Activated T-cell treated with anti-CD3 and anti-CD28 coated beads for 1 hour (primary cell): Measurements from ENCODE around the gene DLX6.

Source experiments
- DNase-seq: peaks from one replicate; pipeline ENCODE4 v3.0.0-alpha.2; 2020; ENCODE audit warnings: low read depth

Gene DLX6

DNA sequence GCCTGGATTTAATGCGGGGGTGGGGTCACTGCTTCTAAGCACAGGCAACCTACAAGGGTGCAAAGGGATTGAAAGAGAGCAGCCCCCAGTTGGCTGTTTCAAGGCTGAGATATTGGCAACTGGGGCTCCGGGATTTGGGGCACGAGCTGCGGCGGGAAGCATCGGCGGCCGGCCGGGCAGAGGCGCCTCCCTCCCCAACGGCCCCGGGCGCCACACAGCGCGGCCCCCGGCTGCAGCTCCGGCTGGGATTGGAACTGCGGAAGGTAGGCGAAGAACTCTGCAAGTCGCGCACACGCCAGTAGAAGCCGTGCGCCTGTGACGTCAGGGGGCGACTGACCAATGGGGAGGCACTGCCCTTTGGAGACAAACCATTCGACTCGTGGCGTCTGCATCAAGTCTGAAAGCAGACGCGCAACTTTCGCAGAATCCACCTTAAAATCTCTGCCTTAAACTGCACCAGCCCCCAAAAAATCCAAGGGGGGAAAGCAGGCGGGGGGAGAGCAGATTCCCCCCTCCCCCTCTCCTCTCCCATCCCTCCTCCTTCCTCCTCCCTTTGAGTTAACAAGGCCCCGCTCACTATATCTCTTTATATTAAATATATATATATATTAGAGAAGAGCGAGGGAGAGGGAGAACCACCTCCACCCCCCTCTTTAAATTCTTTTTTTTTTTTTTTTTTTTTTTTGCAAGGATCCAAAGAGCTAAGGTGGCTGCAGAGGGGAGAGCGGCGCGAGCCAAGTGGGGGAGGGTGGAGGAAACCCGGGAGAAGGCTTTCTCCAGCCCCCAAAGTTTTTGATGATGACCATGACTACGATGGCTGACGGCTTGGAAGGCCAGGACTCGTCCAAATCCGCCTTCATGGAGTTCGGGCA, at the start of gene DLX6:
Gene DLX6 (plus strand): TSS at position 371 of the 872 bp plus-strand sequence. CDS start 425 bp downstream, at position 796.
- DNase-seq = no peak

DNA sequence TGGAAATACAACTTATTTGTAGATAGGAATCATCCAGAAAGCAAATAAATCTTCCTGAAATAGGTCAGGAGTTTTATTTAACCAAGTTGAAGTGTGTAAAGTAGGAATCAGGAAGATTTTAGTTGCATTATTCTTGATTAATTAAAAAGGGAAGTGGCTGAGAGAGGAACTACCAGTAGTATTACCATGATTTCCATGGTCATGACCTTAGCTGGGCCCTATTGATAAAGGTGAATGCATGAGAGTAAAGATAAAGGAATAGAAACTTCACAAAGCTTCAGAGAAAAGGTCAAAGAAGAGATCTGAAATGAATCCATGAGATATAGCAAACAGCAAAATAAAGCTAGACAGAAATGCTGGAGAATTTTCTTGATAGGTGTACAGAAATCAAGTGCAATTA, 46.2 kb upstream of the DLX6 start:
- no peak for DNase-seq

DNA sequence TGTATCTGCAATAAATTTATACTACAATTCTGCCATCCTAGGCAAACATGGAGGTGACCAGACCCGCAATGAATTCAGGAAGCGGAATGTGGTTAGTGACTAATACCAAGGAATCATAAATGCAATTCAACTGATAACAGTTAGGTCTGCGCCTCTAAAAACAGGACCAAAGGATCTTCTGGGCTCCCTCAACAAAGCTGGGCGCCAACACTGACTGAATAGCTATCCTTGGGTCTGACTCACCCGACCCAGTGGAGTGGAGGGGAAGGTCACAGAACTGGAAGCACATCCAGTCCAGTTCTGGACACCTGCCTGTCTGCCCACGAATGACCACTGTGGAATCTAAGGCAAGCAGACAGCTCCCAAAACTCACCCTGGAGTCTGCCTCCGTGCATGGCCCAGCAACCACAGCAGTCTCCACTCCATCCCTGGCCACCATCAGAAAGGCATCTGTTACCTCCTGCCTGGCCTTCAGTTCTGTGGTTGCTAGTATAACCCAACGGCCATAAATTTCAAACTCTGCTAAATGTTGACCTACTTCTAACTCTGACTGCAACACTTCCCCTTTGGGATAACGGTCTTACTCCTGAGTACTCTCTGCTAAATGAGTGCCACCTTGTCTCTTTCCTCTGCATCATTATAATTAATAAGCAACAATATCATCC, 43.0 kb upstream of the DLX6 start:
- DNase-seq = no peak

DNA sequence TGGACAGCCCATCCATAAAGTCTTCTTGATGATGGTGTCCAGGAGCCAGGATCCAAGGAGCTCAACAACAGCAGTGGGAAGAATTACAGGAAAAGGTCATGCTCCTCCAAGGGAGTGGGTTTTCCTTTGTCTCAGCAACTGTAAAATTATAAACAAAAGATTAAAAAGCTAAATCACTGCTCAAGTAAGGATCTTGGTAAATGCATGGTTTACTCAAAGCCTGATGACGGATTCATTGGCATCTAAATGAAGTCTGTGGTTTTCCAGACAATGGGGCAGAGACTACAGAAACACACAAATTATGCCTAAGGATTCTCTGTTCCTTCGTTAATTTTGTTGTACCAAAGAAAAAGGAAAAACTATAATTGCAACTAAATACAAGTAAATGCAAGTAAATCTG, 36.4 kb upstream of the DLX6 start:
- no peak for DNase-seq

DNA sequence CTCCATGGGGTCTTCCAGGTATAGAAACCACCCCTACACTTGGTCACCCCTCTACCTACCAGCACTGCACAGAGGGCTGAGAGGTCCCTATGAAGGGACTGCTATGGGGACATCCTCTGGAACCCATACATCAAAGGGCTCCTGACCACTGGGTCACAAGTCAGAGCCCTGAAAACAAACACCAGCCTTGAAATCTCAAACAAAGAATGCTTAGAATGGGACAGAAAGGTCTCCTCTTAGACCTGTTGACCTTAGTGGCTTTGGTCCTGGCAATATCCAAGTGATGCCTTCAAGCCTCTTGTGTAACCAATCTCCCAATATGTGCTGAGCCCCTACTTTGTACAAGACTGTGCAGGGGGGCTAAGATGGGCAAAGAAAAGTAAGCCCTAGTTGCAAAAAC, 34.6 kb upstream of the DLX6 start:
- no peak for DNase-seq

DNA sequence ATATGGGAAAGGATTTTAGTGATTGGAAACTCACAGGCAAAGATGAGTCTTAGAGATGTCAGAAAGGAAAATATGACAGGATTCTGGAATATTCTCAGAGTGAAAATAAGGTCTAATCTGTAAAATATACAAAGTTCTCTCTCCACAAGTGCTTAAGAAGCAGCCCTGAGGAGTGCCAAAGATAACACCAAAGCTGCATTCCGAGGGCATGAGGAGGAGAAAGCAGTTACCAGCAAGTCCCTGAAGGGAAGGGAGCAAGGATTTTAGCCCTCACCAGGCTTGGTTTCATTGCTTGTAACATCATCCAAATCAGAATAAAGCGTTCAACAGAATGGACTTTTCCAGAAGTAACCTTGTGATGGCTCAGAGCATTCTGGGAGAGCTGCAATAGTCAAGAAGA, 31.4 kb upstream of the DLX6 start:
- no peak for DNase-seq

DNA sequence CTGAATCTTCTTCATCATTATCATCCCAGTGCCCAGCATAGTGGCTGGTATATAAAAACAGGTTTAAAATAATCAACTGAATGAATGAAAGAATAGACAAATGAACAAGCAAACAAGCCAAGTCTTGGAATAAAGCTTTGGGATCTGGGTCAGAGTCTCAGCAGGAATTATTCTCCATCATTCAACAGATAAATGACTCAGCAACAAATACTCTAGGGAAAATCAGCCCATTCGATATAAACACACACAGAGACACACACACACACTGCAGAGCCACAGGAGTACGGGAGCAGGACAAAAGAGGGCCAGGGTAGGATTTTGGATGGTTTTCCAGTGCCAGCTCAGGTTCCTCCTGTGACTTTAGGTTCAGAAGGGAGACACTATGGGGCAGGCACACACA, 29.2 kb upstream of the DLX6 start:
- no peak for DNase-seq

DNA sequence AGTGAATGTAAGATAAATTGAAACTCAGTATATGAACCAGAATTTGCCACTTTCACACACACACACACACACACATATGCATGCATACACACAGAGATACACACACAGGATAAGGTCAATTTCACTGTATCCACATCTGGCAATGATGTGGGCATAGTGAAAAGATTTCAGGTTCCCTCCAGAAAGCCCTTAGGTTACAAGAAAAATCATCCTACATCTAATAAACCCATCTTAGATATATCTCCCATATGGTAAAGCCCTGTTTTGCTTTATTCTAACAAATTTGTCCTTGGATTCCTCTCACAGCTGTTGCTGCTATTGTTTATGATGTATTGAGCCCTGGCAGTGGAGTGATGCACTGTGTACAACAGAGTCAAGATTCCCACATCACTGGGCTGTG, 27.9 kb upstream of the DLX6 start:
- DNase-seq = no peak

DNA sequence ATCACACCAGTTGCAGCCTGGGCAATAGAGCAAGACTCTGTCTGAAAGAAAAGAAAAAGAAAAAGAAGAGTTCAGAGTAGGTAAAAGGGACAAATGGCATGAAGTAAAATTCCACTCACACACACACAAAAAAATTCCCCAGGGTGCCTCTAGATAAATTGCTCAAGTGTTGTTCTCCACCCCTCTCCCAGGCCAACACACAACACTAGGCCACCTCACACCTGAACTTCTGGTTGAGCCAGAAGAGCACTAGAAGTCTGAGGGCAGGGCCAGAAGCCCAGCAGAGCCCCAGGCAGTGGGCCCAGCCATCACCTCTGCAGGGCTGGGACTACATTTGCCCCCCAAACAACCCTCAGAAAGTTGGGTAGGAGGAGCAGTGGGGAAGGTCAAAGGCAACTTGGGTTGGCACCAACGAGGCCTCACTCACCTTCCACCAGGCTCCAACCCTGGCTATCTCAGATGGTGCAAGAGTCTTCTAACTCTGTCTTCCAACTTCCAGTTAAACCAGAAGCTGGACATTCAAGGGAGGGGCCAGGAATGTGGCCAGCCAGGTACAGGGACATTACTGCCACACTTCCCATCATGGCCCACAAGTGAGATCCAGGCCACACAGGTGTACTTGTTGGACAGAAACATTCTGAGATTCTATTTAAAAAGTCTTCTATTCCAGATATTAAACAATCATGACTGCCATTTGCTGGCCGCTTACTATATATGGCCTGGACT, 25.6 kb upstream of the DLX6 start:
- no peak for DNase-seq

DNA sequence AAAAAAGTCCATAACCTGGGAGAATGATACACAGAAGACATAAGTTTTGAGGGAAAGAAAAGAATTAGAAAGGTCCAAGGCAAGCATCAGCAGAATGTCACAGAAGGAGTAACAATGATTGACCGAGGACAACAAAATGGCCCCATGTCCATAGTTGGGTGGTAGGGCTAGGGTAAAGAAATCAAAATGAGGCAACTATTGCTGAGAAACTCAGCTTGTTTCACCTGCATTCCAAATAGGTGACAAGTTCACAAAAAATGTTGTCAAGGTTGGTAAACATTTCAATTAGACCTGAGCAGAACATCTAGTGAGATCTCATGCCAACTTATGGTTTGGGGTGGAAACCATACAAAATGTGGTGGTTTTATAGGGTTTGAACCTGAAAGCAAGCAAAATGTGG, 22.8 kb upstream of the DLX6 start:
- no peak for DNase-seq

DNA sequence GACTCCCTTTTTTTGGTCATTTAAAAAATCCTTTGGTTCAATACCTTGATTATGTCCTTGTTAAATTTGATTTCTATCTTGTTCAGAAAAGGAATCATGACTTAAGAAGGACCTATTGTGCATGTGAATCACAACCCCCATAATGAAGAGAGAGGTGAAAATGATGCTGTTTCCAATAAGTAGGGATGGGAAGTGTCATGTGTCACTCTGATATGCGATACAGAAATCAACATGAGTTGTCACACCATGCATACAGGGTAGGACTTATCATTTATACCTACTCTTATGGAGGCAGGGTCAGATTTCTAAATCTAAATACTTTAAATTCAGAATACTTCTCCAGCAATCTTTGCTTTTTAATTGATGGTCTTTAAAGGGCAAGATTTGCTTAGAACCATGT, 19.4 kb upstream of the DLX6 start:
- DNase-seq = no peak

DNA sequence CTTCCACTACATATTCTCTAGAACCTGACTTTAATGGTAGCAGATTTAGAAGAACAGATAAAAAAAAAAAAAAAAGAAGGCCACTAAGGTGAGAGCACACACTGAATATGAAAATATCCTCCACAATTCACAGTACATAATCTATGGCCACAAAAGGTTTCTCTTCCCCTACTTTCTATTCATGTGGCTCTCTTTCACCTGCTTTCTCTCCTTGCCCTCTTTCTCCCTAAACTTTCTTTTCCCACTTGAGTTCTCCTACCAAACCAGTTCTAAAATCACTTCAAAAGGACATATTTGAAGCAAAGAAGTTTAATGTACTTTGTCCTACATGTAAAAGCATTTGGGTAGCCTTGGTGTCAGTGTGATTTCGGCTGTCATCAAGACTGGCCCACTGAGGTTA, 18.5 kb upstream of the DLX6 start:
- no peak for DNase-seq

DNA sequence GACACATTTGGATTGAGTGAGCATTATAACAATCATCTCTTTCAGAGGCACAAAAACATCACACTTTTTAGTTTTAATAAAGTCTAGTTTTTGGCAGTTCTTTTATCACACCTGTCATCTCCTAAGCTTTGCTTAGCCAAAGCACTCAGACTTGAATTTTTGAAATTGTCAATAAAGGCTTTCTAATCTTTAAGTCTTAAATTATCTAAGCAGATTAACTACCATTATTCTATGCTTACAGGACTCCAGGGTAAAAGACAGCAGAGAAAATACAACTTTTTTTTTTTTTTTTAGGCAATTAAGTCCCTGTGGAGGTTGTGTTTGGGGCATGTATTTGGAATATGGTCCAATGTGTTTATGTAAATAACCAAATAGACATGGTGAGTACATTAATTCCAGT, 17.6 kb upstream of the DLX6 start:
- DNase-seq = no peak

DNA sequence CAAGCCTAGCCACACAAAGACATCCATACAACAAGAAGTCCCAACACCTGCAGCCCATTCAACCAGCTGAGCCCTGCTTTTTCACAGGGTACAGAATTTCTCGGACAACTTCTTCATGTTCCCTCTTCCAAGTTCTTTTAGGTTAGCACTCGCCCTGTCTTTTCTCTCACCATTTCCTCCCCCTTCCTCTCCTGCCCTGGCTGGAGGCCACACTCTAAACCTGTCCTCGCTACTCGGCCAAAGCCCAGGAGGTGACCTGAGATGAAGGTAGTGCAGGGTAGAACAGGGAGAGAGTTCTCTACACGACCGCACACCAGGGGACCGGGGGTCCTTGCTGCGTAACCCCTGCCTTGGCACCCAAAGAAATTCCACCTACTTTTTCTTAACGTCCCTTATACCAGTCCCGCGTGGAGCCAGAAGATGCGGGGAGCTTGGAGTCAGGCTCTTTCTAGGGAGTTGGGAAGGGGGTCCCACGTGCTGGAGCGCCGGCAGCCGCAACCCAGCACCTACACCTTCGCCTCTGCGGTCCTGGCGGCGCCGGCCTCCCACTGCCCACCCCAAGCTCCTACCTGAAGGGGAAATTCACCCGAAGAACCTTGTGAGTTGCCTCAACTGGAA, 16.0 kb upstream of the DLX6 start:
- DNase-seq = no peak

DNA sequence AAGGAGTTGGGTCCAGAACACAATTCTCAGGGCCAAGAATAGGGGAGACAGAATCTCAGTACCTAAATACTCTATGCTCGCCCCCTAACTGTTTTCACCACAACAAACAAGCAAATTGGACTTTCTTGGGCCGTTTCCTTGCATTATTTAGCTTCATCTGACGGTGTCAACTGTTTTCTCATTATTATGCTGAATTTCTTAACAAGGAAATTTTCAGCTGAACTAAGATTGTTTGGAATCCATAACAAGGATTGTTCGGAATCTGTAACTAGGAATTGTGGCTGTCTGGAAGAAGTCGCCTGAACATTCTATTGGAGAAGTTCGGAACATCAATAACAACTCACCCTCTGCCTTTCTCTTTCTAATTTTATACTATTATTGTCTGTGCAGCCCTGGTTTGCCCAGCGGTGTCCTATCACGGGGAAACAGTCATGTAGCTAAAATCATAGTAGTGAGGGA, 15.5 kb upstream of the DLX6 start:
- no peak for DNase-seq

DNA sequence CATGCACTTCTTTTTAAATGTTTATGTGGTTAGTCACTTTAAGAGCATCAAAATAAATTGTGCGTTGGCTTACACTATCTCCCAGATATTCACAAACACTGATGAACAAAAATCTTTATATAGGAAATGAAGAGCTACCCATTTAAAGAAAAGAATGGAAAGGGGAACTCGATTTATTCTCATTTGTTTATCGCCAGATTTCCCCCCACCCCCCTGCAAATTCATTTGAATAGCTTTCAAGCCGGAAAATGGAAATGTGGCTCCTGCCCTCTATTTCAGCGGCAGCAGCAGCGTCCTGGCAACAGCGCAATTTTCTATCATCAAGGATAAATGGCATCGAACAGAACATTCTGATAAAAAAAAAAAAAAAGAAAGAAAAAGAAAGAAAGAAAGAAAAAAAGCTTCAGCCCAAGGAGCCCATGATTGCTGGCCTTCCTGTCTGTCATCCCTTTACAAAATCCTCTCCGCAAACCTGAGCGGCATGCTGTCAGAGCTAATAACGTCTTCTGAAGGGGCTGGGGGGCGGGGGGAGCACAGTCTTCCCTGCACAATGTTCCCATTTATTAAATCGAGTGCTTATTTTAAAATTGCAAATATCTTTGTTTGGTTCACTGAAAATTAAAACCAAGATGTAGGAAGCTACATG, 13.7 kb upstream of the DLX6 start:
- DNase-seq = no peak

DNA sequence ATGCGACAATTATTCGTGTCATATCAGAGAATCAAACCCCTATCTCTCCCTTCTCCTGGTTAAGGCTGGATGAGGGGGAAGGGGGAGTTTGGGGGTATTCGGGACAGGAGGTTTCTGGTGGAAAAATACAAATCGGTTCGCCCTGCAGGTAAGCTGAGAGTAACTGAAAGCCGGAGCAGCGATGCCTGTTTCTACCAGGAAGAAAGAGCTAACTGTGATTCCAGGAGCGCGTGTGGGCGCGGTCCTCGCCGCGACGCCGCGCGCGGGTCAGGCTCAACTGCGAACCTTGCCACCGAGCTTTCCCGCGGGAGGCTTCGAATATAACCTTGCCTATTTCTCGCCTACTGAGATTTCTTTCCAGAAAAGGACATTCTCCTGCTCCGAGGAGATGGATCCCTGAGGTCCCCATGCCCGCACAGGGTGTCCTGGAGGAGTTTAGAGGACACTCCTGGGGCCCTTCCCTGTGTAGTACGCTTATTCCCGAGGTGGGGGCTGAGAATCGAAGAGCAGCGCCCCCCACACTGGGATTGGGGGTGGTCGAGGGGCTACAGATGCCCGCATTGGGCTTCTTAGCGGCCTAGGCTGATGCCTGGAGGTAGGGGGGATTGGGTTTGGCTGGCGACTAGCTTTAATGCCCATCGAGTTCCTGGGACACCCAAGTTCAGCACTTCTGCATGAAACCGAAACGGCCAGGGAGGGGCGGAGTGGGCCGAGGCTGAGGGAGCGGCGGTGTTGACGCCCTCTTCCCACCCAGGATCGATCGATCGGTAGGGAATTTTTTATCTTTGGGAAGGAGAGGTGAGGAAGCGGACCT, 13.0 kb upstream of the DLX6 start:
- DNase-seq = no peak

DNA sequence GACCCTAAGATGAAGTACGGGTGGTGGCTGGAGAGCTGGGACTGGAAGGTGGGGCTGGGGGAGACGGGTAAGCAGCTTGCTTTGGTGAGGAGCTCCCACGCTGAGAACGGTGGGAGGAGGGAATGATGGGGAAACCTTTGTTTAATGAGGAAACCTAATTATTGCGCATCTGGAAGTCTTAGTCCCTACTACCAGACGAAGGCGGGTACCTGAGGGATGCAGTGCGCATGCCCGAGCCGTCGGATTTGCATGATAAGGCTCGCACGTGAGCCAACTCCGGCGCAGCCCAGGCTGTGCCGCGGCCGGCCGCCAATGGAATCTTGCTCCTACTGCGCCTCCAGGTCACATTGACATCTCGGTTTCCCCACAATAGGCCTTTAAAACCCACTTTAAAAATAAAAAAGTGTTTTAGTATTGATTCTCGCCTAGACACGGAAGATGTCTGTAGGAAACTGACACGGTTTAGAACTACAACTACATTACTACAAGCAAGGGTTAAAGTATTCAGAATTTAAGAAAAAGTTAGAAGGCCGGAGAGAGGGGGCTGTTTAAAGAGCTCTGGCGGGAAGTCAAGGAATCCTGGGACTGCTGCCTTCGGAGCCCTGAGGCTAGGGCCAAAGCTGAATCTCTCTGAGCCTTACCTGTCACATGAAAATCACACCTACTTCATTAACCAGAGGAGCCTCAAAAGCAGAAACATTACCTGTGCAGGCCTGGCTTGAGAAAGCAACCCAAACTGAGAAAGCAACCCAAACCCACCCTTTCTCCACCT, 12.1 kb upstream of the DLX6 start:
- no peak for DNase-seq

DNA sequence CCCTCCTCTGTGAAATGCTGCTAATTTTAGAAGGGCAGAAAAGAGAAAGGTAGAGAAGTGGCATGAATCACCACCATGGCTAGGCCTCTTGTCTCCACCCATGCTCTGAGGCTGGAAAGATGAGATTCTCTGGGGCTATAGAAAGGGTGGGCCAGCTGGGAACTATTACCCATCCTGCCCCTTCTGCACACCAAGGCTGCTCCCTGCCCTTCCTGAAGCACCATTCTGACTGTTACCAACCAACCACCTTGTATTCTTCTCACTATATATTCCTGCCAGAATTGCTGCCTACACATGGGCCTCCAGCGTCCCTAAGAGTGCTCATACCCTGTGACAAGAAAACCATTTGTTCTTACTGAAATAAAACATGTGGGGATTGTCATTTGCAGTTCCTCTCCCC, 11.4 kb upstream of the DLX6 start:
- no peak for DNase-seq

DNA sequence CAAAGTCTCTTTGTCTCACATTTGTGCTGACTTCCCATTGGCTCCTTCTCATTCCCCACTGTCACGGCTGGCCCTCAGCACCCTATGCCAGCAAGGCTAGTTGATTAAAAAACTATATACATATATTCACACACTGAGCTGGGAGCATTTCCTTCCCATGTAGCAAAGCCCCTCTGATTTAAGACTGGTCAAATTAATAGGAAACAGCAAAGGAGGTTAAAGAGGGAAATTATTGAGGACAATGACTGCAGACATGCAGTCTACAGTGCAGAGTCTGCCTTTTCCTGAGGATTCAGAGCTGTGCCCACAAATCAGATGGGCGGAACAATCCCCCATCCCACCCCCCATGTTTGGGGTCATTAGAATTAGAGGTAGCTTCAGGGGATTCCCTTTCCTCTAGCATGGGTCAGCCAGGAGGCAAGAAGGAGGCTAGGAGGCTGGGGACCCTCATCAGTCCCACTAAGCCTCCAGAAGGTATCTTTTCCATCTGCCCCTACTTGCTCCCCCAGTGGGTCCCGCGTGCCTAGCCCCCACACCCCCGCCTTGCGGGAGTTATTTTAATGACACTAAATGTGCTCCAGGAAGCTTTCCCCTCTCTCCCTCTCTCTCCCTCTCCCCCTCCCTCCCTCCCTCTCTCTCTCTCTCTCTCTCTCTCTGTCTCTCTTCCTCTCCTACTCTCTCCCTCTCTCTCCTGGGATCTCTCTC, 9.8 kb upstream of the DLX6 start:
- DNase-seq = no peak
